SU-DHL-6 (cell line): ENCODE measurements around the gene MTX1.
"Not testable (repeated sequence)": the region's sequence is repeated elsewhere in the genome, so short reads cannot be mapped to it uniquely, and the experiment has no call there.

Experiments
- EZH2phosphoT487 ChIP-seq: fragments of 200-600 bp; sonication (generic), shearing (Covaris generic); conservative IDR thresholded peaks from 2 replicates; pipeline ENCODE4 v1.6.1; 2018; ENCODE audit warnings: mild to moderate bottlenecking, antibody characterized with exemption, low read length, moderate library complexity, mixed read lengths
- TF ChIP-seq, protein P1 (sequence below): fragments of 200-600 bp; sonication (generic); IDR thresholded peaks from one replicate; pipeline ENCODE4 v1.5.1; 2017; ENCODE audit warnings: antibody characterized with exemption, mild to moderate bottlenecking, low read length, moderate library complexity; ENCODE audit not compliant: insufficient read depth, poor library complexity, severe bottlenecking

DNA sequence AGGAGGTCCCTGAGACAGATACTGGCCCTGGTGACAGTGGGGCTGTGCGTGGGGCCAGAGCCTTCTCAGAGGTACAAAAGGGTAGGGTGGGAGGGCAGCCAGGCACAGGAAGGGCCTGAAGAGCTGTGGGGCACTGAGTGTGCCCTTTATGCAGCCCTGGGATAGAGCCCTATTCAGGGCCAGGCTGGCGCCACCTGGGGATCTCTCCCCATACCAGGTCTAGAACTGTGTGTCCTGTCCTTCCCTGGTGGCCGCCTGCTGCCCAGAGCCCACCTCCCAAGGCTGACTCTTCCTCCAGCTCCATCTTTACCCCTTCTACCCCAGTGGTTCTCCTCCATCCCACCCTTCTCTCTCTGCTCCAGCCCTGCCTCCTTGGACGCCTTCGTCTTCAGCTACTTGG lies 25.0 kb downstream of the MTX1 start:
- TF ChIP-seq, protein P1, sequence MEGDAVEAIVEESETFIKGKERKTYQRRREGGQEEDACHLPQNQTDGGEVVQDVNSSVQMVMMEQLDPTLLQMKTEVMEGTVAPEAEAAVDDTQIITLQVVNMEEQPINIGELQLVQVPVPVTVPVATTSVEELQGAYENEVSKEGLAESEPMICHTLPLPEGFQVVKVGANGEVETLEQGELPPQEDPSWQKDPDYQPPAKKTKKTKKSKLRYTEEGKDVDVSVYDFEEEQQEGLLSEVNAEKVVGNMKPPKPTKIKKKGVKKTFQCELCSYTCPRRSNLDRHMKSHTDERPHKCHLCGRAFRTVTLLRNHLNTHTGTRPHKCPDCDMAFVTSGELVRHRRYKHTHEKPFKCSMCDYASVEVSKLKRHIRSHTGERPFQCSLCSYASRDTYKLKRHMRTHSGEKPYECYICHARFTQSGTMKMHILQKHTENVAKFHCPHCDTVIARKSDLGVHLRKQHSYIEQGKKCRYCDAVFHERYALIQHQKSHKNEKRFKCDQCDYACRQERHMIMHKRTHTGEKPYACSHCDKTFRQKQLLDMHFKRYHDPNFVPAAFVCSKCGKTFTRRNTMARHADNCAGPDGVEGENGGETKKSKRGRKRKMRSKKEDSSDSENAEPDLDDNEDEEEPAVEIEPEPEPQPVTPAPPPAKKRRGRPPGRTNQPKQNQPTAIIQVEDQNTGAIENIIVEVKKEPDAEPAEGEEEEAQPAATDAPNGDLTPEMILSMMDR = not testable (repeated sequence)
- not testable (repeated sequence) for TF ChIP-seq EZH2phosphoT487
